Left hindlimb (tissue), 1 donor: ENCODE data around the gene TUBA1C.
"Not testable (repeated sequence)": the region's sequence is repeated elsewhere in the genome, so short reads cannot be mapped to it uniquely, and the experiment has no call there.

Experiments
- DNase-seq: peaks from one replicate; pipeline ENCODE4 v3.0.0-alpha.2; 2018

The TUBA1C gene

GRCh38 chr12:49283541-49284429, 18.9 kb downstream of the TUBA1C start:
- no peak for DNase-seq

- no peak for DNase-seq
Measured at GRCh38 chr12:49284672-49285071, 19.8 kb downstream of the TUBA1C start.

- no peak for DNase-seq
Measured at GRCh38 chr12:49287876-49288275, 23.0 kb downstream of the TUBA1C start.

GRCh38 chr12:49288412-49288853, 23.6 kb downstream of the TUBA1C start:
- DNase-seq: no peak

GRCh38 chr12:49288922-49289555, 24.2 kb downstream of the TUBA1C start:
- DNase-seq: no peak

GRCh38 chr12:49292729-49293055, 27.8 kb downstream of the TUBA1C start:
- DNase-seq: no peak

- peak; percentile 83 for DNase-seq
Measured at GRCh38 chr12:49293056-49293956, 28.4 kb downstream of the TUBA1C start.

- DNase-seq: no peak
Measured at GRCh38 chr12:49294086-49294803, 29.4 kb downstream of the TUBA1C start.

GRCh38 chr12:49294804-49295081, 29.9 kb downstream of the TUBA1C start:
- DNase-seq: no peak

- no peak for DNase-seq
Measured at GRCh38 chr12:49295082-49295936, 30.4 kb downstream of the TUBA1C start, which contains the start of gene PRPH. Gene PRPH (plus strand): TSS chr12:49295147. CDS start chr12:49295201, 54 bp downstream.

- no peak for DNase-seq
Measured at GRCh38 chr12:49296034-49296835, 31.4 kb downstream of the TUBA1C start.

- DNase-seq: no peak
Measured at GRCh38 chr12:49296836-49297694, 32.2 kb downstream of the TUBA1C start.

- no peak for DNase-seq
Measured at GRCh38 chr12:49297695-49298060, 32.8 kb downstream of the TUBA1C start.

GRCh38 chr12:49298160-49298559, 33.3 kb downstream of the TUBA1C start:
- DNase-seq: no peak

GRCh38 chr12:49301760-49302159, 36.9 kb downstream of the TUBA1C start:
- DNase-seq: no peak

- DNase-seq: no peak
Measured at GRCh38 chr12:49304161-49304560, 39.3 kb downstream of the TUBA1C start.

GRCh38 chr12:49305762-49306510, 41.1 kb downstream of the TUBA1C start:
- DNase-seq: no peak

- DNase-seq: no peak
Measured at GRCh38 chr12:49309386-49309785, 44.5 kb downstream of the TUBA1C start.

GRCh38 chr12:49310451-49311000, 45.6 kb downstream of the TUBA1C start:
- not testable (repeated sequence) for DNase-seq
